GM18951 (cell line): ENCODE measurements around the gene AMD1.
"Not testable (repeated sequence)": the region's sequence is repeated elsewhere in the genome, so short reads cannot be mapped to it uniquely, and the experiment has no call there.

Source experiments
- POLR2A ChIP-seq: IDR thresholded peaks from 4 replicates; pipeline ENCODE4 v1.6.1; 2011; ENCODE audit warnings: mild to moderate bottlenecking; ENCODE audit not compliant: insufficient read length, insufficient read depth; ENCODE audit errors: extremely low read depth
- in situ Hi-C: fragments of 300-500 bp; cut with MboI; formaldehyde crosslinking; loops from one replicate; pipeline ENCODE4 v1.12.0; 2022; ENCODE audit warnings: low sequenced_read_pairs, mixed read lengths, inconsistent platforms; ENCODE audit not compliant: unreplicated experiment

AMD1 gene

GRCh38 chr6:110884321-110884720 is 9.7 kb downstream of the AMD1 start:
- in situ Hi-C loops = no loop called here

DNA sequence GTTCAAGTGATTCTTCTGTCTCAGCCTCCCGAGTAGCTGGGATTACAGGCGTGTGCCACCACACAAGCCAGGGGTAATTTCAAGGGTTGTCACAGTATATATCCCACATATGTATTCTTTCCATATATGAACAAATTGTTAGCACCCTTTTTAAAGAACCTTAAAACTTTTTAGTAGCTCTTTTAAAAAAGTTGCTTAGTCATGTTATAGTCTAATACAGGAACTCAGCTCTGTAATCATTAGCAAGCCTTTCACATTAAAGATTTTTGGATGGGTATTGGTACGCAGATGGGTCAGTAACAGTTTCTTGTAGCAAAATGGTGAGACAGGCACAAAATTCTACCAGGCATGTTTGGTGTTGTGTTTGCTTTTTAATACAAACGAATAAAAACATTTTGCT is 10.9 kb downstream of the AMD1 start:
- in situ Hi-C loops = no loop called here
- TF ChIP-seq POLR2A = no peak

More at GRCh38 chr6:110884321-110884720, 9.7 kb downstream of the AMD1 start:
- TF ChIP-seq POLR2A = no peak

GRCh38 chr6:110886555-110887167 is 12.1 kb downstream of the AMD1 start:
- TF ChIP-seq POLR2A = no peak
- in situ Hi-C loops = no loop called here

GRCh38 chr6:110890288-110890687 is 15.7 kb downstream of the AMD1 start:
- in situ Hi-C loops = no loop called here
- TF ChIP-seq POLR2A = no peak

DNA sequence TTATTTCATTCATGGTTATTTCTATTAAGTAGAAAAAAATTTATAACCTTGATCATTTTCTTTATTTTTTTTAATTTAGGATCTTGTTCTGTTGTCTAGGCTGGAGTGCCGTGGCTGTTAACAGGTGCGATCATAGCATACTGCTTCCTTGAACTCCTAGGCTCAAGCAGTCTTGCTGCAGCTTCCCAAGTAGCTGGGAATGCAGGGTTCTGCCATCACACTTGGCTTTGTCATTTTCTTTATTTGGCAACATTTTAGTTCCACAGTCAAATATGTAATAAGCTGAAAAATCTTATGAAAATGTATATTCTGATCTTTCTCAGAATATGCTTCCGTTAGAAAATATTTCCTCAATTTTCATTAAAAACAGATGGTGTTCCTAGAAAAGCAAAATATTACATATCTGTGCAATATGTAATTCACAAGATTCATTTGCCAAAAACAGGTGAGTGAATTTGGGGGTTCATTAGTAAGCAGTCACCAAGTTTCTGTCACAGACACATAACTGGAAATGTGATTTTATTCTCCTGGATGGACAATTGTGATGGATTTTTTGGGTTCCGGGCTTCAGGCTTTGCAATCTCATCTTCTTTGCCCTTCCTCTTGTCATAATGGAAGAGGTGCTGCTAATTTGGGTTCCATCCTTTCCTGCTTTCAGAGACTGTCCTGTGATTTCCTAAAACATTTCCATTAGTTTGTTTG is 21.5 kb downstream of the AMD1 start:
- in situ Hi-C loops = no loop called here
- TF ChIP-seq POLR2A = no peak

GRCh38 chr6:110897433-110897832 is 22.8 kb downstream of the AMD1 start:
- no peak for TF ChIP-seq POLR2A
- in situ Hi-C loops = no loop called here

DNA sequence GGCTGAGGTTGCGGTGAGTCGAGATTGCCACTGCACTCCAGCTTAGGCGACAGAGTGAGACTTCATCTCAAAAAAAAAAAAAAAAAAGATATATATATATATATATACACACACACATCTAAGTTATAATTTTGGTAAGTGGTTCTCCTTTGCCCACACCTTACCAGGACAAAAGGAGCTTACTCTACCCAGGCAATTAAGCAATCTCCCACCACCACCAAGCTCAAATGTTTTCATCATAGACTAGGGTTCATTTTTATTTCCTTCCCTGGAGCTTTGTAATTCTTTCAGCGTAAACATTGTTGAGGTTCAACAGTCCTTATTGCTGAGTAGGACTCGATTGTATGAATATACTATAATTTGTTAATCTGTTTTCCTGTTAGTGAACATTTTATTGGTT is 23.5 kb downstream of the AMD1 start:
- in situ Hi-C loops = no loop called here
- no peak for TF ChIP-seq POLR2A

DNA sequence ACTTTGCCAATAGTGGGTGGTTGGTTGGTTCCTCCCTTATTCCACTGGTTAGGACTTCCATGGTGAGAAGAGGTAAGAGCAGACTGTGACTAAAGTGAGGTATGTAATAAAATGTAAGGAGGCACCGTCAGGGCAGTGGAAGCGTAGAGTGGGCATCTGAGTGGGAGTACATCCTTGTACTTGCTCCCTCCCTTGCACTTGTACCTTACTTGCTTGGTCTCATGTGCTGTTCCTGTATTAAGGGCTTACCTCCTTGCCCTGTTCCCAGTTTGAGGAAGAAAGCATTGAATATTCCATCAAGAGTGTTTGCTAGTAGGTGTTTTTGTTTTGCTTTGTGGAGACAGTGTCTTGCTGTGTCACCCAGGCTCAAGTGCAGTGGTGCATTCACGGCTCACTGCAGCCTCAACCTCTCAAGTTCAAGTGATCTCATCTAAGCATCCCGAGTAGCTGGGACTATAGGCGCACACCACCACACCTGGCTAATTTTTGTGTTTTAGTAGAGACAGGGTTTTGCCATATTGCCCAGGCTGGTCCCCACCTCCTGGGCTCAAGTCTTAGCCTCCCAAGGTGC is 25.5 kb downstream of the AMD1 start:
- in situ Hi-C loops = no loop called here
- TF ChIP-seq POLR2A = no peak

GRCh38 chr6:110901601-110902000 is 27.0 kb downstream of the AMD1 start:
- in situ Hi-C loops = not testable (repeated sequence)

- TF ChIP-seq POLR2A = no peak
- in situ Hi-C loops = no loop called here
Observed at GRCh38 chr6:110902091-110902490, 27.5 kb downstream of the AMD1 start.

GRCh38 chr6:110906273-110906672 is 31.7 kb downstream of the AMD1 start:
- in situ Hi-C loops = not testable (repeated sequence)

GRCh38 chr6:110930781-110931180 is 56.2 kb downstream of the AMD1 start:
- in situ Hi-C loops = no loop called here
- TF ChIP-seq POLR2A = no peak

DNA sequence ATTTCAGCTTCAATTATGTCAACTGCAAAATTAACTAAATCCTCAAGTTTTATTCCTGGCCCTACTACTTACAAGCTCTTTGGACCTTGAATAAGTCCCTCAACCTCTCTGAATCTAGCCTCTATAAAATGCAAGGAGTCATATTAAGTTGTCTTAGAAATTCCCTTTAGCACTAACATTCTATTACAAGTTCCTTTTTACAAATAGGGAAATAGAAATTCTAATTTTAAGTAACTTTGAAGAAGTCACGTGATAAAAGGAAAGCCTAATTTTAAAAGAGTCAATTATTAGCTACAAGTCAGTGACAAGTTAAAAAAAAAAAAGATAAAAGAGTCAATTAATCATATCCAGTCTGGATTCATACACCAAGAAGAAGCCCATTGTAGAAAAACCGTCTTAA is 59.3 kb downstream of the AMD1 start:
- in situ Hi-C loops = no loop called here
- no peak for TF ChIP-seq POLR2A

GRCh38 chr6:110934381-110934898 is 59.9 kb downstream of the AMD1 start:
- in situ Hi-C loops = no loop called here

GRCh38 chr6:110935171-110935570 is 60.6 kb downstream of the AMD1 start:
- in situ Hi-C loops = no loop called here
- no peak for TF ChIP-seq POLR2A

More at GRCh38 chr6:110934381-110934898, 59.9 kb downstream of the AMD1 start:
- TF ChIP-seq POLR2A = no peak
